CD4-positive, alpha-beta T cell treated with Interleukin-21 for 1 hour (primary cell): Measurements from ENCODE around the gene IGFBPL1.

Source experiments
- DNase-seq: peaks from one replicate; pipeline ENCODE4 v3.0.0-alpha.2; 2020

Gene IGFBPL1

DNA sequence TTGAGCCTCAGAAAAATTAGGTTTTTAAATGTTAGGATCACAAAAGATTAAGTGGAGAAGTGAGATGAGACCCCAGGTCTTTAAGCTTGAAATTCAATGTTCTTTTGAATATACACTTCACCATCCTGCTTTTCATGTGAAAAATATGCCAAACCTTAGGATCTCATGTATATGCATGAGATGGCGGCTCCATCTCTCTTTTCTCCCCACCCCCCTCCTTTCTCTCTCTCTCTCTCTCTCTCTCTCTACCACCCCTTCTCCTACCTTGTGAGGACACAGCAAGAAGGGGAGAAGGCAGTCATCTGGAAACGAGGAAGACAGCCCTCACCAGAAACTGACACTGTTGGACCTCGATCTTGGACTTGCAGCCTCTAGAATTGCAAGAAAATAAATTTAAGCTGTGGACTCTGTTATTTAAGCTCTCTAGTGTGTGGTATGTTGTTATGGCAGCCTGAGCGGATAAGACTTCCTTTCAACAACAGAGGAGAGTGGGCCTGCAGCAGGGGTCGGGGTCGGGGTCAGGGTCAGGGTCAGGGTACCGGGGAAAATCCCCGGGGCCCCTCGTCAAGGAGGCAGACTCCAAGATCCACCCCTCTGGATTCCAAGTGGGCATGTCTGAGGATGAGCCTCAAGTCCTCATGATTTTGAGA is 48.1 kb downstream of the IGFBPL1 start:
- DNase-seq, result no peak

DNA sequence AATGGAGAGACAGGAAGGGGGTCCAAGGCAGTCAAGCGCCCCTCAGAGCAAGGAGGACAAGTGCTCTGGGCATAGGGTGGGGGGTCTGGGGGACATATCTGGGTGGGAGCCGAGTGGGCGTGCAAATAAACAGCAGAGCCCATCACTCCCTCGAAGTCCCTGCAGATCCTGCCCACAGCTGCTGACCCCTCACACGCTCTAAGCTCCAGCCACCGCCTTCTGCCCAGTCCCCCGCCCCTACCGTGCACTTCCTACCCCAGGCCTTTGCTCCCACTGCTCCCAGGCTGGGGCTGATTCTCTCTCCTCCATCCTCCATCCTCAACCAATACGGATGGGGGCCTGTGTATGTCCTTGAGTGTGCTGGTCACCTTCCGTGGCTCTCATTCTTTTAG is 48.7 kb downstream of the IGFBPL1 start:
- no peak for DNase-seq

DNA sequence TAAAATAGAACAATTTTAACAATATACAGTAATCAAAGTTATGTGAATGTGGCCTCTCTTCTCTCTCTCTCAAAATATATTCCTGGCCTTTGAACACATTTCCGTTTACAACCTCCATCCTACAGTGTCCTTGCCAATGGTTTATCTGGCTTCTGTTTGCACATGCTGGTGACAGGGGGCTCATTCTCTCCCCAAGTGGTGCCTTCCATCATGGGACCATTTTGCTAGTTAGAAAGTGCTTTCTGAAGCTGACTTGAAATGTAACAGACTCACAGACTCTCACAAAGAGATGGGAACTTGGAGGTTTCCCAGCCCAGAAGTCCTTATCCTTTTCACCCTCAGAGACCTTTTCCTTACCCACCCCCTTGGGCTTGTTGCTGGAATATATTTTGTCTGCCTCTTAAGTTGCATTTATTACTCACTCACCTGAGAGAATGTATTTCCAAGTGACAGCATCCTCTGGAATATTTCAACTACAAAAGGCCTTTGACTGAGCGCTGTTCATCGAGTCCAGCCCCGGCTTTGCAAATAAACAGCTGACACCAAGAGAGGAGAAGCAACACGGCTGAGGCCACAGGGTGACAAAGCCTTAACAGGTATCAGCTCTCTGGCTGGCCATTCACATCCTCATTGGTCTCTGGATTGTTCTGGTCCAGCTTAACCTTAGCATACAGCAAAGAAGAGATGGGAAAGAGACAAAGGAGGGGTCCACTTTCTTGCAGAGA is 49.2 kb downstream of the IGFBPL1 start:
- DNase-seq, result no peak

DNA sequence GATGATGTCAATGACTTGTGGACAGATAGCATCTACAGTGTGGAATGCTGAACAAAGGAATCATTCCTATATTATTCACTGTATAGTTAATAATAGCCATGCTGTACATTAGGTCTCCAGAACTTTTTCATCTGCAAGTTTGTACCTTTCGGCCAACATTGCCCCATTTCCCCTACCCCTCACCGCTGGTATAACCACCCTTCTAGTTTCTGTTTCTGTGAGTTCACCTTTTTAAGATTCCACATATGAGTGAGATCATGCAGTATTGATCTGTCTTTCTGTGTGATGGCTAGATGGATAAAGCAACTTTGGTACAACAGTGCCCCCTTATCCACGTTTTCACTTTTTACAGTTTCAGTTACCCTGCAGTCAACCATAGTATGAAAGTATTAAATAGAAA is 50.6 kb downstream of the IGFBPL1 start:
- no peak for DNase-seq

DNA sequence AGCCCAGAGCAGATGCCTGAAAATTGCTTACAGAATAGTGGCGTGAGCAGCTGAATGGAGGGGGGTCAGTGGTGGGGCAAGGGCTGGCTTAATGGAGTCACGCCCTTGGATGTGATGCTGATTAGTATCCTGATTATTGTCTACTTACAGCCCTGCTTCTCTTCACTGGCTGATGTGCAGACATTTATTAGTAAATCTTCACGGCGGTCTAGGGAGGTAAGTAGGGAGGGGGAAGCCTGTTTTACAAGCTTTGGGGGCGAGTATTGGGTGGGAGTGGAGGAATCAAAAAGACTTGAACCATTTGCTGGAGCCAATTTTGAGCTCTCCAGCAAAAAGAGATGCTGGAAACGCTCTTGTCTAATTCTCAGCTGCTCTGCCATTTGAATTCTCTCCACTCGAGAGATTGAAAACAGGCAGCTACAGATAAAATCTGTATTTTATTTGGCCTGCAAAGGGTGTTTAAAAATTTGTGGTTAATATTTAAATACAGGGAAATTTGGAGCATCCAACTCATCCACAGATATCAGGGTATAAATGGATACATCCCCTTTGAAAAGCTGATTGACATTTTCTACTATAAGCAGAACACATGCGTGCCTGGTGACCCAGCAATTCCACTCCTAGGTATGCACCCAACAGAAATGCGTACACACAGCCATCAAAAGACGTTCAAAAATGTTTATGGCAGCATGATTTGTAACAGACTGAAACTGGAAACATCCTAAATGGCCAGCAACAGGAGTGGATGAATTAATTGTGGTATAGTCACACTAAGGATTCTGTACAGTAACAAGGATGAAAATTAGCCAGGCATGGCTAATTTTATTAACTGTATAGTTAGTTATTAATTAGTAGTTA is 51.3 kb downstream of the IGFBPL1 start:
- DNase-seq, result no peak

DNA sequence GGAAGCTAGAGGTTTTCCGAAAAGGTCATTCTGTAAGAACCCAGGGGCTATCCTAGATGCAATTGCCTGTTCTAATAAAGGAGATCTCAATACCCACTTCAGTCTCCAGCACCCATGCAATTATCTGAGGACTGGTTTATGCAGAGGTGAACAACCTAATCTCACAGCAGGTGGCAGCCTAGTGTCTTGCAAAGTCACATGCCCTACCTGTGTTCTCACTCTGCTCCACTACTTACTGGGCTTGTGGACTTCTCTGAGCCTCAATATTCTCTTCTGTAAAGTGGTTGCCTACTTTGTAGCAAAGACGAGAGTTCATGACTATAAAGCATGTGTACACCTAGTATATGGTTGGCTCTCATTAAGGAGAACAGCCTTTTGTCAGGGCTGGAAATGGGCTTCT is 52.8 kb downstream of the IGFBPL1 start:
- peak; percentile 43 for DNase-seq

DNA sequence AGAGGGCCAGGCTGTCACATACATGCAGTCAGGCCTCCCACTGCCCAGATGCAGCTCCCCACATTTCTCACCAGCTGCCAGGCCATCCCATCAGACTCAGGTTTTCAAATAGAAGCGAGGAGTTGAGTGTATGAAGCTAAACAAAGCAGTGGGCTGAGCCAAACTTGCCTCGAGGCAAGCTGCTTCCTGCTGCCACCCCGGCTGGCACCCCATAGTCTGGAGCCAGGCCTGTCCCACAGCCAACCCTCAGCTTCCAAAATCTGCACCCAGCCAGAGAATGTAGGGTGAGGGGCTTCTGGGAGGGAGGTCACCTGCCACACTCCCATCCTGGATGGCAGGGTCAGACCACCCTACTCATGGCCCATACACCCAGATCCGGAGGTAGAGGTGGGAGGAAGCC is 54.1 kb downstream of the IGFBPL1 start:
- no peak for DNase-seq

DNA sequence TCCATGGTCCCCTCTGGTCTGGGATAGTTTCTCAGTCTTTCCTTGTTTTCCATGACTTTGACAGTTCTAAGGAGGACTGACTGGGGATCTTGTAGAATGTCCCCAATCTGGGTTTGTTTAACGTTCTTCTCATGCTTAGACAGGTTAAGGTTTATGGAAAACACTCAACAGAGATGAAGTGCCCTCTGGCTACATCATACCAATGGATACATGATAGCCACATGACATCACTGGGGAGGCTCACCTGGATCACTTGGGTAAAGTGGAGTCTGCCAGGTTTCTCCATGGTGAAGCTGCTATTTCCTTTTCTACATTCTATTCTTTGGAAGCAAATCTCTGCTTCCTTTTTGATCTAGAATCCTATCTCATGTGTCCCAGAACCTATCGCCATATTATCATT is 55.5 kb downstream of the IGFBPL1 start:
- DNase-seq, result no peak

DNA sequence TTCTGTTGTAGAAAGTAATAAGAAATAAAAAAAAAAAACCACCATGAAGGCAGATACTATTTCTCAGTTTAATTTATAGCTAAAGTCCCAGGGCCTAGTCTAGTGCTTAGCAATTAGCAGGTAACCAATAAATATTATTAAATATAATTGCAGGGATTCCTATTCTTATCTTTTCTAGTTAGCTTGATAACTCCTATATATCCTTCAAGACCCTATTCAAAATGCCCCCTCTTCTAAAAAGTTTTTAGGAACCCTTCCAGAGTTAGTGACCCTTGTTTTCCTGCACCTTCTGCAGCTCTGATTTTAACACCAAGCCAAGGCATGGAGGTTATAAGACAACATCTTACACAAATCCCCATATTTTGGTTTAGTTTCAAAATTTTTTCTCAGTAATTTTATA is 56.4 kb downstream of the IGFBPL1 start:
- DNase-seq, result no peak

DNA sequence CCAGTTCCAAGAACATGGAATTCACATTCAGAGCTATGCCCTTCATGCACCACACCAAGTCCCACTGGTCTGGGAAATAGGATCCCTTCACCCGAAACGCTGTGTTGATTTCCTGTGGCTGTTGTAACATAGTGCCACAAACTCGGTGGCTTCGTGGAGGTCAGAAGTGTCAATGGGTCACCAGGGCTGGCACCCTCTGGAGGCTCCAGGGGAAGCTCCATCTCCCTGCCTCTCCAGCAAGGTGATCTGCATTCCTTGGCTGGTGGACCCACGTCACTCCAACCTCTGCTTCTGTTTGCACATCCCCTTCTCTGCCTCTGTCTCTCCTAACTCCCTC is 60.7 kb downstream of the IGFBPL1 start:
- no peak for DNase-seq

DNA sequence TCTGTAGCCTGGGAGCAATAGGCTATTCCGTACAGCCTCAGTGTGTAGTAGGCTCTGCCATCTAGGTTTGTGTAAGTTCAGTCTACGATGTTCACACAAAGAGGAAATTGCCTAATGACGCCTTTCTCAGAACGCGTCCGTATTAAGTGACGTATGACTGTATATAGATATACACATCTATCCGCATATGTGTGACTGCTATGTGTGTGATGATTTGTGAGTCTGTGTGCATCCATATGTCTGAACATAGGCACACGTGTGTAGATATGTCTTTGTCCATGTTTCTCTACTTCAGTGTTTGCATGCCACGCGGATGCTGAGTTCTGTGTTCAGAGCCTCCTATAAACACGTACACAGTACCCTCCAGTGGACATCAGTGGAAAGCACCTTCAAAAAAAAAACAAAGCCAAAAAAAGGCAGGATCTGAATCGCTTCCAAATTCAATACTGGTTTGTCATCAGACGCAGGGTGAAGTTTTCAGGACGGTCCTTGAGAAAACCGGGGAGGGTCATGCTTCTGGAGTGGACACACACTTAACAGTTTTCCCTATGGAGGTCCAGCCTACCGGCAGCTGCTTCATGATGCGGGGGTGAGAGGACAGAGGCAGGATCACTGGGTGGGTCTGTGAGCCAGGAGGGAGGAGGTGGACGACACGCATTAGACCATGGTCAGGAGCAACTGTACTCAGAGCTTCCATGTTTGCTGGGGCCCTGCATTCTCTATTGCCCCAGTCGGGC is 61.2 kb downstream of the IGFBPL1 start:
- peak; percentile 26 for DNase-seq

DNA sequence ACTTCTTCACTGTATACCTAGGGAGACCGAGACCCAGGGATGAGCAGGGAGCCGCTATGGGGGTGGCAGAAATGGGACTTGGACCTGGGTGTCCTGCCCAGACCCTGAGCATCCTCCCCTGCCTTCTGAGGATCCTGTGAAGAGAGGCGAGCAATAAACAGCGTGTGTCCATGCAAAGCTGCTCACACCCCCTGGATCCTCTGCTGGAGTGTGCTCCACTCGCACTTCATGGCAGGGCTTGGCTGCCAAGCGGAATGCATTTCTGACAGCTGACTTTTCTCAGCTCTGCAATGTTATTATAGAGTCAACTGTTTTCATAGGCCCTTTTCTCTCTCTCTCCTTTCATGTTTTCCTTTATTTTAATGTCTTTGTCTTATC is 62.8 kb downstream of the IGFBPL1 start:
- no peak for DNase-seq

DNA sequence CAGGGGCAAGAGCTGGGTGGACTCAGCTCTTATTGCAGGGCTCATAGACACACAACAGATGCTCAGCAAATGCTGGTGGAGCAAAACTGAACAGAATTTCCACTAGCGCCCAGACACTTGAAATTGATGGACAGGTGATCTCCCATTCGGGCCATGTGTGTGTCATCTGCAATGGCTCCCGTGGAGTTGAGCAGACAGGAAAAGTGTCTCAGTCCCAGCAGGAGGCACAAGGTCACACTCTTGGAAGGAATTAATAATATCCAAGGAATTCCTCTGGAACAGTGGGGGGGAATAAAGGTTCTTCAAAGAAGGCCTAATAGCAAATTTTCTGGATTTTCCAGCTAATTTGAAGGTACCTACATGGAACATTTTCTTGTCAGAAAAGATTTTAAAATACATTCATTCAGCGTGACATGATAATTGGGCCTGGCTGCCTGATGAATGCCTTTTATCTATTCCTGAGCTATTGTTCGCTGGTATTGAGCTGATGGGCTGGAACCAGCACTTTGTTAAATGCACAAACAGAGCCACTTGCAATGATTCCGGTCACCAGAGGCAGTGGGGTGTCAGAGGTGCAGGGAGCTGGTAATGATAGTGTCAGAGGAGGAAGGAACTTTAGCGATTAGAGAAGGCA is 63.3 kb downstream of the IGFBPL1 start:
- no peak for DNase-seq

DNA sequence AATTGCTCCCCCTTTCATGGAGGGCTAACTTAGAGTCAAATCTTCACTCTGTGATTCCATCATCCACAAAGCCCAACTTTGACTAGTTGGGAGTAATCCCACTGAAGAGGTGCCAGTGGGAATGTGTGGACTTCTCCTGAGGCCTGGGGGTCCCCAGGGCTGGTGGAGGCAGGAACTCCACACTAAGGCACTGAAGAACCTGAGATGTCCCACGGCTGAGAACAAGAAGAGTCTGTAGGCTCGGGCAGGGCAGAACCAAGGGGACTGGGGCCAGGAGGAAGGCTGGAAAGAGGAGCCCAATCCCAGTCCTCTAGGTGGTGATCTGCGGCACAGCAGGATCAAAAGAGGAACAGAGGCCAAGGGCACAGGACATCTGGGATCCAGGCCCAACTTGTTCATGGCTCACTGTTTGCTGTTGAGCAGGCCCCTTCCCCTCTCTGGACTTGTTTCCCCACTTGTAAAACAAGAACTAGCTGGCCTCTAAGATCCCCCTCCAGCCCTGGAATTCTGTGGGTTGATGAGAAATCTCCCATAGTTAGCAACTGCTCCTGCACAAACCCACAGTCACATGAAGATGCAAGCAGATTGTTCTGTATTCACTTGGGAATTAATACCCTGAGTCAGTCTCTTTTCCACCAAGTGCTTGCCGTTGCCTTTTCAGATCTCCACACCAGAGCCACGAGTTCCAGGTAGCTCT is 64.4 kb downstream of the IGFBPL1 start:
- no peak for DNase-seq

DNA sequence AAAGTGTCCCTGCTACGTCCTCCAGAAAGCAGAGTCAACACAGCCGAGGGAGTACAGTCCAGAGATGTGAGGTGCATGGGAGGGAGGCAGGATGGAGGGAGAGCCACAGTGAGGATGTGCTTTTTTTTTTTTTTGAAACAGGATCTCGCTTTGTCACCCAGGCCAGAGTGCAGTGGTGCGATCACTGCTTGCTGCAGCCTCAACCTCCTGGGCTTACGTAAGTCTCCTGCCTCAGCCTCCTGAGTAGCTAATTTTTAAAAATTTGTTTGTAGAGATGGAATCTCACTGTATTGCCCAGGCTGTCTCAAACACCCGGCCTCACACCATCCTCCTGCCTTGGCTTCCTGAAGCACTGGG is 65.0 kb downstream of the IGFBPL1 start:
- no peak for DNase-seq

DNA sequence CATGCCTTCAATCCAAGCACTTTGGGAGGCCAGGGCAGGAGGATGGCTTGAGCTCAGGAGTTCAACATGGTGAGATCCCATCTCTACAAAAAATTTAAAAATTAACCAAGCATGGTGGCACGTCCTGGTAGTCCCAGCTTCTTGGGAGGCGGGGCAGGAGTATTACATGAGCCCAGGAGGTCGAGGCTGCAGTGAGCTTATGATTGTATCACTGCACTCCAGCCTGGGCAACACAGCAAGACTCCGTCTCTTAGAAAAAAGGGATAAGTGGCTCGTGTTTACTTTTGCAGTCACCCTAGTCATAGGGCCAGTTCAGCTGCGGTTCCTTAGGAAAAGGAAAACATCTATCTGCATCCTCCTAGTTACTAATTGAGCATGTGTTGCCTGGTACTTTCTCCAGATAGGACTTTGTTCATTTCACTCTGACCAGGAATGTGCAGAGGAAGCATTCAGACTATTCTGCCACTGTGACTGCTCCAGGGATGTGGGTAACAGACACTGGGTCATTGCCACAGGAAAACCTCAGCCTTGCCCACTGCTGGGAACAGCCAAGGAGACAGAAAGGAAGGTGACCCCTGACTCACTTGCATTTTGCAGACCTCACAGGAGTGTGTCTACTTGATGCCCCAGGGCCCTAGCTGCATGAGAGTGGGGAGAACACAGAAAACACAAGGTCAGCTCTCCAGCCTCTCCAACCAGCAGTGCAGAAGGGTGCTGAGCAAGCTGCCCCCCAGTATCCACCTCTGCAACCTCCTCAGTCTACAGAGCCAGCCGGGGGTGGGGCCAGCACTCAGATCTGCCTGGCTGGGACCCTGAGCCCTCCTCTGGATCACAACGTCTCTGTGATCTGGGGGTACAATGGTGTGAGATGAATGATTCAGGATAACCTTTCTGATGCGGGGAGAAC is 65.6 kb downstream of the IGFBPL1 start:
- DNase-seq, result no peak

DNA sequence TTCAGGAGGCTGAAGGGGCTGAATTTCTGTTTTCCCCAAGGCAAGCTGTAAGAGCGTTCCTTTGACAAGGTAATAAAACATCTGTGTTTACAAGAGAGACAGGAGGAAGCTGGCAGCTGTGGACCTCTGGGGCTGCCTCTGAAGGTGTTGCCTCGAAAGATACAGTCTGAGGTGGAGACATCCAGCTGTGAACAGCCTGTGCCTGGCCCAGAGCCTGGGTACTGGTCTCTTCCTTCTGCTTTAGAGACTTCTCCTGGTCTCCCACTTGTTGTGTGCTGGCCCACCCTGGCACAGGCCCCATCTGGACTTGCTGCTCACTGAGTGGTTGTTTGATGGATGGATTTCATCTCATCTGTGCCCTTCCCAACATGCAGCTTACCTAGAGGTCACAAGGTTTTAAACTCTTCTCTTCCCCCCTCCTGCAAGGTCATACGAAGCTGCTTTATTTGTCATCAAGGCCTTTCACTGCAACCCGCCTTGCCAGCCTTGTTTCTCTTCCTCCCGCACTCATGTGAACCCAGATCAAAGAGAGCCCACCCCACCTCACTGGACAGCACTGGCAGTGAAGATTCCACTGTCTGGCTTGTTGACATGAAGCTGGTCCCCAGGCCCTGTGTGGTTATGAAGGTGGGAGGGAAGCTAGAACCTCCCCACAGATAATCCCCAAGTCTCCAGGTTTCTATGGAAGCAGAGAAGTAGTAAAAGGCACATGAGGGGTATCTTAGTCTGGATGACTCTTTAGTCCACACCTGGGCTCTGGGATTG is 66.7 kb downstream of the IGFBPL1 start:
- DNase-seq, result no peak

DNA sequence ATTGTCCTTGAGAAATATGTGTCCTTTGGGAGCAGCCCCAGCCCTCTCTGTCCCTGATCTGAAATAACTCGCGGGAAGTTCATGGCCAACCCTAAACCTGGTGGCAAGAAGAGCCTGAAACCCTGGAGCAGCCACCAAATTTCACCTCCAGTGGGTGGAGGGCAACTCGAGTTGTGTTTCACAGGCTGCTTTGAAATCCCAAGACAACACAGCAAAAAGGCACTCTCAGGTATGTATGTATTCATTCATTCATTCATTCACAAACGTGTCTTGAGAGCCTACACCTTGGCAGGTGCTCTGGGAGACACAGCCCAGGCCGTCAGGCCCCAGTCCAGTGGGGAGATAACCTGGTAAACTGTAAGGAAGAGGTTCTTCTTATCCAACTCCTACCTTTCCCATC is 67.4 kb downstream of the IGFBPL1 start:
- no peak for DNase-seq
